Keratinocyte (primary cell): ENCODE measurements around the gene CLEC19A.
"Not testable (repeated sequence)": the region's sequence is repeated elsewhere in the genome, so short reads cannot be mapped to it uniquely, and the experiment has no call there.

Source experiments
- EZH2 ChIP-seq: IDR thresholded peaks from one replicate; pipeline ENCODE4 v1.6.1; 2012; ENCODE audit warnings: inconsistent platforms, mild to moderate bottlenecking, low read length, moderate library complexity
- TF ChIP-seq, protein P1 (sequence below), 3 experiments: IDR thresholded peaks in 1 of 3; conservative IDR thresholded peaks in 1 of 3; optimal IDR thresholded peaks in 1 of 3; 2 replicates in 2 of 3; 3 replicates in 1 of 3; pipeline versions ENCODE3 to v1.5.1; 2011; ENCODE audit warnings: low read length in 3 of 3, mild to moderate bottlenecking in 3 of 3, moderate library complexity in 2 of 3, control low read depth in 1 of 3, inconsistent platforms in 1 of 3; ENCODE audit not compliant: insufficient read depth in 2 of 3; ENCODE audit errors: extremely low read depth in 1 of 3

DNA sequence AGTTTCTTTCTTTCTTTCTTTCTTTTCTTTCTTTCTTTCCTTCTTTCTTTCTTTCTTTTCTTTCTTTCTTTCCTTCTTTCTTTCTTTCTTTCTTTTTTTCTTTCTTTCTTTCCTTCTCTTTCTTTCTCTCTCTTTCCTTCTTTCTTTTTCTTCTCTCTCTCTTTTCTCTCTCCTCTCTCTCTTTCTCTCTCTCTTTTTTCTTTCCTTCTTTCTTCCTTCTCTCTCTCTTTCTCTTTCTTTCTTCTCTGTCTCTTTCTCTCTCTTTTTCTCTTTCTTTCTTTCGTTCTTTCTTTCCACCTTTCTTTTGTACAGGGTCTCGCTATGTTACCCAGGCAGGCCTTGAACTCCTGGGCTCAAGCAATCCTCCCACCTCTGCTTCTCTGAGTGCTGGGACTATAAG is 35.7 kb downstream of the CLEC19A start:
- TF ChIP-seq, protein P1, sequence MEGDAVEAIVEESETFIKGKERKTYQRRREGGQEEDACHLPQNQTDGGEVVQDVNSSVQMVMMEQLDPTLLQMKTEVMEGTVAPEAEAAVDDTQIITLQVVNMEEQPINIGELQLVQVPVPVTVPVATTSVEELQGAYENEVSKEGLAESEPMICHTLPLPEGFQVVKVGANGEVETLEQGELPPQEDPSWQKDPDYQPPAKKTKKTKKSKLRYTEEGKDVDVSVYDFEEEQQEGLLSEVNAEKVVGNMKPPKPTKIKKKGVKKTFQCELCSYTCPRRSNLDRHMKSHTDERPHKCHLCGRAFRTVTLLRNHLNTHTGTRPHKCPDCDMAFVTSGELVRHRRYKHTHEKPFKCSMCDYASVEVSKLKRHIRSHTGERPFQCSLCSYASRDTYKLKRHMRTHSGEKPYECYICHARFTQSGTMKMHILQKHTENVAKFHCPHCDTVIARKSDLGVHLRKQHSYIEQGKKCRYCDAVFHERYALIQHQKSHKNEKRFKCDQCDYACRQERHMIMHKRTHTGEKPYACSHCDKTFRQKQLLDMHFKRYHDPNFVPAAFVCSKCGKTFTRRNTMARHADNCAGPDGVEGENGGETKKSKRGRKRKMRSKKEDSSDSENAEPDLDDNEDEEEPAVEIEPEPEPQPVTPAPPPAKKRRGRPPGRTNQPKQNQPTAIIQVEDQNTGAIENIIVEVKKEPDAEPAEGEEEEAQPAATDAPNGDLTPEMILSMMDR (optimal IDR thresholded peaks at IDR 0.05 in 1 of 3, IDR thresholded peaks at IDR 0.05 in 1 of 3, conservative IDR thresholded peaks at IDR 0.05 in 1 of 3; ENCODE audit: extremely low read depth in 1 of 3, insufficient read depth in 2 of 3, low read length in 3 of 3): not testable (repeated sequence)
- TF ChIP-seq EZH2: not testable (repeated sequence)
